ENCODE results near the gene STUB1. TPM values are rescaled to one million over a fixed set of nuclear protein-coding genes. Genes with fewer than 3 reads are reported as not detected.

The STUB1 gene
- total RNA-seq, 1 donor from 2014 or later = 258 TPM

- Histone ChIP-seq H3K27me3 (peaks cover 6% of the 10 kb centered on the region), H3K4me1 (peaks cover 11 to 20% of the 10 kb centered on the region in 2 donors), H3K4me3 (peak within 1 kb of the TSS; percentile 76 to 93), H3K36me3 (no peaks in the 10 kb centered on the region), H3K27ac (no peak within 1 kb of the TSS), H3K9me3 (no peaks in the 10 kb centered on the region)
- TF ChIP-seq CTCF (IDR thresholded peaks at IDR 0.05) = no peak
- peak; percentile 39 to 95 for DNase-seq (ENCODE audit: low spot score in 2 of 2)
- intact Hi-C loops (cut with DNase I) = loop anchor here (2.0 to 10.0 kb wide), 3 partner anchors 26 to 380 kb away; partner anchors contain the start of genes C1QTNF8, CHTF18, CIAO3 and RPUSD1
Observed at GRCh38 chr16:714558-715476, 34.6 kb downstream of the STUB1 start, which contains the start of gene METRN. METRN (plus strand) TSS chr16:715118; CDS start chr16:715290, 172 bp downstream.

- Histone ChIP-seq H3K4me1 (peaks cover 17 to 19% of the 10 kb centered on the region in 2 donors), H3K4me3 (peak overlapping the region; percentile 76 to 93), H3K27me3 (peaks cover 4% of the 10 kb centered on the region), H3K27ac (no peak overlapping the region), H3K36me3 (no peaks in the 10 kb centered on the region), H3K9me3 (no peaks in the 10 kb centered on the region)
- DNase-seq (ENCODE audit: low spot score in 2 of 2) = no peak
- intact Hi-C loops (cut with DNase I) = loop anchor here (2.0 to 10.0 kb wide), 3 partner anchors 25 to 379 kb away; partner anchors contain the start of genes C1QTNF8, CHTF18, CIAO3 and RPUSD1
- no peak for TF ChIP-seq CTCF (IDR thresholded peaks at IDR 0.05)
Observed at GRCh38 chr16:715477-716199, 35.4 kb downstream of the STUB1 start.

GRCh38 chr16:716200-716568 is 36.0 kb downstream of the STUB1 start:
- Histone ChIP-seq H3K36me3 (no peaks in the 10 kb centered on the region), H3K9me3 (no peaks in the 10 kb centered on the region), H3K4me3 (peak overlapping the region; percentile 76 to 93), H3K4me1 (peaks cover 17 to 19% of the 10 kb centered on the region in 2 donors), H3K27me3 (no peaks in the 10 kb centered on the region), H3K27ac (no peak overlapping the region)
- DNase-seq (ENCODE audit: low spot score in 2 of 2) = no peak
- intact Hi-C loops (cut with DNase I) = loop anchor here (10.0 kb wide), 1 partner anchor 379 kb away; the partner anchor contains the start of gene C1QTNF8
- no peak for TF ChIP-seq CTCF (IDR thresholded peaks at IDR 0.05)

- intact Hi-C loops (cut with DNase I) = loop anchor here (10.0 kb wide), 1 partner anchor 378 kb away; the partner anchor contains the start of gene C1QTNF8
- Histone ChIP-seq H3K4me1 (peaks cover 17 to 24% of the 10 kb centered on the region in 2 donors), H3K27ac (no peak overlapping the region), H3K36me3 (no peaks in the 10 kb centered on the region), H3K4me3 (peak overlapping the region in 1 of 2 donors; percentile 93), H3K9me3 (no peaks in the 10 kb centered on the region), H3K27me3 (no peaks in the 10 kb centered on the region)
- no peak for DNase-seq (ENCODE audit: low spot score in 2 of 2)
- no peak for TF ChIP-seq CTCF (IDR thresholded peaks at IDR 0.05)
Observed at GRCh38 chr16:716768-717325, 36.6 kb downstream of the STUB1 start.
